Pulmonary artery endothelial cell (primary cell): ENCODE results near the gene ETS1. TPM values are rescaled to one million over a fixed set of nuclear protein-coding genes. Genes with fewer than 3 reads are reported as not detected.

ENCODE experiments used
- DNase-seq: peaks from one replicate; pipeline ENCODE4 v3.0.0-alpha.2; 2011; ENCODE audit warnings: low read depth, low spot score
- total RNA-seq: library from RNA; depleted of rRNA; stranded (reverse); fragments of >200 nt; gene quantifications from 2 replicates; pipeline ENCODE4 v1.2.3, GENCODE V29; 2014

The ETS1 gene
- total RNA-seq, 1 donor from 2014 or later, result 89.8 TPM

GRCh38 chr11:128595775-128596174 is 8.4 kb upstream of the ETS1 start:
- DNase-seq, result no peak

- DNase-seq, result peak; percentile 78
Observed at GRCh38 chr11:128595221-128595620, 7.9 kb upstream of the ETS1 start.

GRCh38 chr11:128594226-128594625 is 6.9 kb upstream of the ETS1 start:
- DNase-seq, result no peak

GRCh38 chr11:128593281-128593680 is 5.9 kb upstream of the ETS1 start:
- no peak for DNase-seq

GRCh38 chr11:128592454-128592853 is 5.1 kb upstream of the ETS1 start:
- DNase-seq, result no peak

- DNase-seq, result no peak
Observed at GRCh38 chr11:128590587-128590986, 3.2 kb upstream of the ETS1 start.

- no peak for DNase-seq
Observed at GRCh38 chr11:128589998-128590397, 2.6 kb upstream of the ETS1 start.

GRCh38 chr11:128588093-128588492 is 735 bp upstream of the ETS1 start:
- no peak for DNase-seq

- DNase-seq, result no peak
Observed at GRCh38 chr11:128586689-128587088, 669 bp downstream of the ETS1 start.

- DNase-seq, result no peak
Observed at GRCh38 chr11:128585498-128586238, 1.7 kb downstream of the ETS1 start.

- DNase-seq, result no peak
Observed at GRCh38 chr11:128584253-128584652, 3.1 kb downstream of the ETS1 start.

- DNase-seq, result no peak
Observed at GRCh38 chr11:128582496-128583366, 4.6 kb downstream of the ETS1 start.

GRCh38 chr11:128581561-128582272 is 5.6 kb downstream of the ETS1 start:
- DNase-seq, result no peak

GRCh38 chr11:128580612-128581011 is 6.7 kb downstream of the ETS1 start:
- no peak for DNase-seq

GRCh38 chr11:128579798-128580504 is 7.4 kb downstream of the ETS1 start:
- DNase-seq, result no peak

- DNase-seq, result no peak
Observed at GRCh38 chr11:128576555-128576954, 10.8 kb downstream of the ETS1 start.

GRCh38 chr11:128575961-128576350 is 11.4 kb downstream of the ETS1 start:
- peak; percentile 94 for DNase-seq

- peak; percentile 36 for DNase-seq
Observed at GRCh38 chr11:128575174-128575960, 12.0 kb downstream of the ETS1 start.

- DNase-seq, result no peak
Observed at GRCh38 chr11:128574576-128575011, 12.8 kb downstream of the ETS1 start.

GRCh38 chr11:128573638-128574037 is 13.7 kb downstream of the ETS1 start:
- DNase-seq, result no peak
